Body of pancreas (tissue), 4 donors: ENCODE results near the gene ATG16L2.

Experiments used
- POLR2A ChIP-seq, 3 donors: fragments of 450-650 bp; IDR thresholded peaks; one replicate each; pipeline ENCODE4 v1.6.1; 2016; ENCODE audit warnings: antibody characterized with exemption in 3 of 3, mild to moderate bottlenecking in 2 of 3
- TF ChIP-seq, protein P1 (sequence below), 7 experiments: fragments of 450-650 bp in 4 of 7; fragments of 200-600 bp in 3 of 7; sonication (generic) in 3 of 7; IDR thresholded peaks; one replicate each; pipeline ENCODE4 v1.5.1; 2016 to 2019; ENCODE audit warnings: antibody characterized with exemption in 7 of 7

DNA sequence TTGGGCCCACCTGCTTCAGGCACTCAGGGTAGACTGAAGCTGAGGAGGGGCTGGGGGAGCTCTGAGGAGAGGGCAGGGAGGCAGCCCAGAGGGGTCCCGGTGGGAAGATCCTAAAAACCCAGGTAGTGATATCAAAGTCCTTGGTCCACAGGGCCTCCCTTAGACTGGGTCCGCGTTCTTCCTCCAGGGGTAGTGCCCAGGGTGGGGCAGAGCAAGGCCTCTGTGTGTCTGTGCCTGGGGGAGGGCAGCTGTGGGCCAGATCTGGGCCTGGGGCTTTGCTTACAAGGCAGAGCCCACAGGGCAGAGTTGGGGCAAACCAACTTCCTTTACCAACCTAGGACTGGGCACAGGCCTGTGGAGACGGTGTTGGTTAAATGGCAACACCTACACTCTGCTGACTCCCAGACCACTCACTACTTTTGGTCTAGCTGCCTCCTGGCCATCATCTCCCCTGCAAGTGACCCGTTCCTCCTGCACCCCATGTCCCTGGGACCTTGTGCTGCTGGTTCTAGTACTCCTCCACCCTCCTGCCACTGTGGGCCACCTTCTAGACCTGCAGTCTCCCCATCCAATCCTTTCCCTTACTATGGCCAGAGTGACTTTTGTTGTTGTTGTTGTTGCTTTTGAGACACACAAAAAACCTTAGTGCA lies 15.8 kb downstream of the ATG16L2 start:
- TF ChIP-seq, protein P1, sequence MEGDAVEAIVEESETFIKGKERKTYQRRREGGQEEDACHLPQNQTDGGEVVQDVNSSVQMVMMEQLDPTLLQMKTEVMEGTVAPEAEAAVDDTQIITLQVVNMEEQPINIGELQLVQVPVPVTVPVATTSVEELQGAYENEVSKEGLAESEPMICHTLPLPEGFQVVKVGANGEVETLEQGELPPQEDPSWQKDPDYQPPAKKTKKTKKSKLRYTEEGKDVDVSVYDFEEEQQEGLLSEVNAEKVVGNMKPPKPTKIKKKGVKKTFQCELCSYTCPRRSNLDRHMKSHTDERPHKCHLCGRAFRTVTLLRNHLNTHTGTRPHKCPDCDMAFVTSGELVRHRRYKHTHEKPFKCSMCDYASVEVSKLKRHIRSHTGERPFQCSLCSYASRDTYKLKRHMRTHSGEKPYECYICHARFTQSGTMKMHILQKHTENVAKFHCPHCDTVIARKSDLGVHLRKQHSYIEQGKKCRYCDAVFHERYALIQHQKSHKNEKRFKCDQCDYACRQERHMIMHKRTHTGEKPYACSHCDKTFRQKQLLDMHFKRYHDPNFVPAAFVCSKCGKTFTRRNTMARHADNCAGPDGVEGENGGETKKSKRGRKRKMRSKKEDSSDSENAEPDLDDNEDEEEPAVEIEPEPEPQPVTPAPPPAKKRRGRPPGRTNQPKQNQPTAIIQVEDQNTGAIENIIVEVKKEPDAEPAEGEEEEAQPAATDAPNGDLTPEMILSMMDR (IDR thresholded peaks at IDR 0.05): no peak
- no peak for TF ChIP-seq POLR2A (IDR thresholded peaks at IDR 0.05)
